ENCODE measurements around the gene CPN2.

CPN2 gene

DNA sequence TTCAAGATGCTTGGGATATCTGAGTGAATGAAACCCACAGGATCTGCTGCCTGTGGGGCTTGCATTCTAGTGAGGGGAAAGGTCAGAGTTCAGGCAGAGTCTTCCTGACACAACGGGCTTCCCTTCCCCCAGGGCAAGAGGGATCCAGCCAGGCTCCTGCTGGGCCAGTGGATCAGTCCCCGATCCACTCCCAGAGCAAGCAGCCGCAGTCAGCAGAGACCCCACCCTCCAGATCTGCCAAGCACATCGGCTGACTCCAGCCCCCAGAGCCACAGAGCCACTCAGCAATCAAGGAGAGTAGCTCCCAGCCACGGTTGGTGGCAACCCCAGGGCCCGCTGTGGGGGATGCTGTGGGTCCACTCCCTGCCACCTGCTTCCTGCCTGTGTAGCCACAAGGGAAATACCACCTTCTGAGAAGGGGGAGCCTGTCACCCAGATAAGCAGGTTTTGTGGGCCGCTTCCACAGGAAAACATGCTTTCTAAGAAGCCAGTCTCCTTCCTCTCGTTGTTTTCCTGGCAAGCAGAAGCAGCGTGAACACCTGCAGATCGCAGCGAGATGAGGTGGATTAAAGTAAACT is 44.9 kb downstream of the CPN2 start:
- no peak for TF ChIP-seq TAF1 (IDR thresholded peaks at IDR 0.05; ENCODE audit: borderline replicate concordance, insufficient read depth, low read length)
- no peak for TF ChIP-seq POLR2AphosphoS5 (IDR thresholded peaks at IDR 0.05; ENCODE audit: low read depth, low read length)
- no peak for TF ChIP-seq SIN3A (IDR thresholded peaks at IDR 0.05; ENCODE audit: borderline replicate concordance, insufficient read depth, low read length)
- no peak for TF ChIP-seq REST (IDR thresholded peaks at IDR 0.05; ENCODE audit: insufficient read depth in 1 of 2, low read depth in 2 of 2, low read length in 2 of 2)
- TF ChIP-seq FOXP2 (optimal IDR thresholded peaks at IDR 0.05; ENCODE audit: borderline replicate concordance, extremely low read depth, extremely low read length, insufficient read depth) = no peak

- no peak for TF ChIP-seq SIN3A (IDR thresholded peaks at IDR 0.05; ENCODE audit: borderline replicate concordance, insufficient read depth, low read length)
- TF ChIP-seq POLR2AphosphoS5 (IDR thresholded peaks at IDR 0.05; ENCODE audit: low read depth, low read length) = no peak
- TF ChIP-seq REST (IDR thresholded peaks at IDR 0.05; ENCODE audit: insufficient read depth in 1 of 2, low read depth in 2 of 2, low read length in 2 of 2) = no peak
- no peak for TF ChIP-seq FOXP2 (optimal IDR thresholded peaks at IDR 0.05; ENCODE audit: borderline replicate concordance, extremely low read depth, extremely low read length, insufficient read depth)
- TF ChIP-seq TAF1 (IDR thresholded peaks at IDR 0.05; ENCODE audit: borderline replicate concordance, insufficient read depth, low read length) = no peak
These were observed 45.6 kb downstream of the CPN2 start for GRCh38 chr3:194305356-194306108.

DNA sequence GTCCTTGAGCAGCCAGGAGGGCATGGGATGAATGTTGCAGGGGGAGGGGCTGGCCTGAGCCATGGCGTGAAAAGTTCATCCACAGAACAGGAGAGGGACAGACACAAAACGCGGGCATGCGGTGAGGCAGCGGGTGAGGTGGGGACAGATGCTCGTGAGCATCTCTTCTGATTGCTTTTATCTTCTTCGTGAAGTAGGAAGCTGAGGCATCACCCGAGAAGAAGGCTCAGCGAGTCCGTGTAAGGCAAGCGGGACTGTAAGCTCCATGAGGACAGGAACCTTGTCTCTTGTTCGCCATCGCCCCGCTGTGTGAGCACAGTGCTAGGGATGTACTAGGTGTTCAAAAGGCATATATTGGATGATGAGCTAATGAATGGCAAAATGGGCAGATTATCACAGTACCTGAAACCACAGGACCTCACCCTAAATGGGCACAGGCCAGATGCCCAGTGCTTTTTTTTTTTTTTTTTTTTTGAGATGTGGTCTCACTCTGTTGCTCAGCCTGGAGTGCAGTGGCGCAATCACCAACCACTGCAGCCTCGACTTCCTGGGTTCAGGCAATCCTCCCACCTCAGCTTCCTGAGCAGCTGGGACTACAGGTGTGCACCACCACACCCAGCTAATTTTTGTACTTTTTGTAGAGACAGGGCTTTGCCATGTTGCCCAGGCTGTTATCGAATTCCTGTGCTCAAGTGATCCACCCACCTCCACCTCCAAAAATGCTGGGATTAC is 46.8 kb downstream of the CPN2 start:
- TF ChIP-seq POLR2AphosphoS5 (IDR thresholded peaks at IDR 0.05; ENCODE audit: low read depth, low read length) (no peak), FOXP2 (optimal IDR thresholded peaks at IDR 0.05; ENCODE audit: borderline replicate concordance, extremely low read depth, extremely low read length, insufficient read depth) (no peak), TAF1 (IDR thresholded peaks at IDR 0.05; ENCODE audit: borderline replicate concordance, insufficient read depth, low read length) (no peak), SIN3A (IDR thresholded peaks at IDR 0.05; ENCODE audit: borderline replicate concordance, insufficient read depth, low read length) (no peak), REST (IDR thresholded peaks at IDR 0.05; ENCODE audit: insufficient read depth in 1 of 2, low read depth in 2 of 2, low read length in 2 of 2) (no peak)

GRCh38 chr3:194303749-194304148 is 47.4 kb downstream of the CPN2 start:
- TF ChIP-seq TAF1 (IDR thresholded peaks at IDR 0.05; ENCODE audit: borderline replicate concordance, insufficient read depth, low read length) (no peak), POLR2AphosphoS5 (IDR thresholded peaks at IDR 0.05; ENCODE audit: low read depth, low read length) (no peak), SIN3A (IDR thresholded peaks at IDR 0.05; ENCODE audit: borderline replicate concordance, insufficient read depth, low read length) (no peak), FOXP2 (optimal IDR thresholded peaks at IDR 0.05; ENCODE audit: borderline replicate concordance, extremely low read depth, extremely low read length, insufficient read depth) (no peak), REST (IDR thresholded peaks at IDR 0.05; ENCODE audit: insufficient read depth in 1 of 2, low read depth in 2 of 2, low read length in 2 of 2) (no peak)

Data from PFSK-1 (cell line).